ENCODE data around the gene LTBP1. TPM values are rescaled to one million over a fixed set of nuclear protein-coding genes. Genes with fewer than 3 reads are reported as not detected.

LTBP1 gene
- total and polyA plus RNA-seq, 2 experiments from 2014 or later, result 15.7 to 49.8 TPM

- TF ChIP-seq ZNF462 (CRISPR knock-in tag; IDR thresholded peaks at IDR 0.05) (no peak), STAT1 (IDR thresholded peaks at IDR 0.05; ENCODE audit: unreplicated experiment) (no peak), EZH2phosphoT487 (IDR thresholded peaks at IDR 0.05; ENCODE audit: unreplicated experiment) (no peak)
Observed at GRCh38 chr2:33230195-33230594, 283.4 kb downstream of the LTBP1 start (continued).

GRCh38 chr2:33230842-33231241, 284.1 kb downstream of the LTBP1 start:
- Histone ChIP-seq H3F3A (replicated peaks; ENCODE audit: low read depth) (no peaks in the 10 kb centered on the region), H3K36me3 (ENCODE audit: insufficient read depth) (no peaks in the 10 kb centered on the region), H3K4me3 (no peak overlapping the region), H3K27me3 (ENCODE audit: insufficient read depth) (no peaks in the 10 kb centered on the region), H3K79me2 (replicated peaks; ENCODE audit: insufficient read depth) (no peaks in the 10 kb centered on the region), H3K4me2 (no peak overlapping the region), H3K4me1 (ENCODE audit: insufficient read depth) (no peaks in the 10 kb centered on the region), H2AFZ (no peak overlapping the region), H4K20me1 (replicated peaks; ENCODE audit: insufficient read depth) (no peaks in the 10 kb centered on the region), H3K27ac (ENCODE audit: low read depth) (no peak overlapping the region), H3K9me2 (ENCODE audit: insufficient read depth) (0 out of 2 replicates have a peak, but pooled peaks cover 3% of the 10 kb centered on the region)
- H3K36me3 Mint-ChIP-seq (ENCODE audit: low read depth), result peaks cover 2% of the 10 kb centered on the region; the same call in 2 of the 3 replicates
- H3K27me3 Mint-ChIP-seq (ENCODE audit: insufficient read depth, low read depth, poor library complexity), result no peaks in the 10 kb centered on the region
- H3K4me1 Mint-ChIP-seq, result peaks cover 2% of the 10 kb centered on the region; the same call in 2 of the 3 replicates
- ATAC-seq, result no peak
- H3K4me3 Mint-ChIP-seq, result no peak overlapping the region
- H3K27ac Mint-ChIP-seq, result no peak overlapping the region
- no peak for DNase-seq (ENCODE audit: low spot score)
- no peaks in the 10 kb centered on the region; the same call in 2 of the 3 replicates for H3K9me3 Mint-ChIP-seq
- TF ChIP-seq EZH2phosphoT487 (IDR thresholded peaks at IDR 0.05; ENCODE audit: unreplicated experiment), result no peak
- TF ChIP-seq STAT1 (IDR thresholded peaks at IDR 0.05; ENCODE audit: unreplicated experiment), result no peak
- no peak for TF ChIP-seq CREB1 (CRISPR knock-in tag; IDR thresholded peaks at IDR 0.05; ENCODE audit: low read depth)
- no peak for TF ChIP-seq ETS1 (IDR thresholded peaks at IDR 0.05)
- no peak for TF ChIP-seq ZNF462 (CRISPR knock-in tag; IDR thresholded peaks at IDR 0.05)
- TF ChIP-seq EZH2 (IDR thresholded peaks at IDR 0.05; ENCODE audit: low read depth, unreplicated experiment), result no peak
- no peak for TF ChIP-seq ZNF331 (CRISPR knock-in tag; IDR thresholded peaks at IDR 0.05; ENCODE audit: low read depth)
- no peak for TF ChIP-seq NANOG (IDR thresholded peaks at IDR 0.05; ENCODE audit: borderline replicate concordance)
- TF ChIP-seq POLR2AphosphoS5 (IDR thresholded peaks at IDR 0.05; ENCODE audit: low read depth), result no peak

Data from GM23338 (cell line).